ENCODE data around the gene ST3GAL4. TPM values are rescaled to one million over a fixed set of nuclear protein-coding genes. Genes with fewer than 3 reads are reported as not detected.
"Not testable (repeated sequence)": the region's sequence is repeated elsewhere in the genome, so short reads cannot be mapped to it uniquely, and the experiment has no call there.

The ST3GAL4 gene
- total RNA-seq, 1 experiment from 2014 or later: 22.3 TPM

DNA sequence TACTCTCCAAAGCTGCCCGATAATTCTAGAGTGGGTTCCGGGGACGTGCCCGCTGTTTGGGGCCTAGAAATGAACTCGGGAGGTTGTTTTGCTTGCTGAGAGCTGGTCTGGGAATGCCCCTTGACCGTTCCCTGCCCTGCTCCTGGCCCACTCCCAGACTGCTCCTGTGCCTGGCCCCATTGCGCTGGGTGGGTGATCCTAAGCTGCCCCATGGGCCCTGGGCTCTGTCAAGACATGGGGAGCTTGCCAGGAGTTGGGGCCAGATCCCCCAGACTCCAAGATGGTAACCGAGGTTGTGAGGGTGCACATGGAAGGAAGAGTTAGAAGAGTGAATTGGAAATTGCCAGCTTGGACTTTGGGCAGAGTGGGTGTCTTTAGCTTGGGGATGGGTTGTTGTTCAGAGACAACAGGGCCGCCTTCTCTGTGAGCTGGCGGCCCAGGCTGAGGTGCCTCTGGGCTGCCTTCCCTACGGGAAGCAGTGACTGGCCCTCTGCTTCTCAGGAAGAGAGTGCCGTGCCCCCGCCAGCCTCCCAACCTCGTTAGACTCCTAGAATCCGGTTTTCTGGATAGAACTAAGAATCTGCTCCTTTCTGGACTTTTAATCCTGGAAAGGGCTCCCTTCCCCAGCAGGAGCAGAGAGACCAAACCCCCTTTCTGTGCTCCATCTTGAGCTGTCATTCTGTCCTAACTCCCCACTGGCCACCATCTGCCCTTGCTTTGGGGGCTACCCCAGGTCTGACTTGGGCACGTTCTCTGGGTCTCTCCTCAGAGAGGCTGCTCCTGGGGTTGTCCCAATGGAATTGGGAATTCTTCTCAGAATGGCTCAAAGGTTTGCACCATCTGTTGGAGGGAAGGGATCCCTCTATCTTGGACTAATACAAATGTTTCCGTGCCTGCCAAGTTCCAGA lies 1.8 kb downstream of the ST3GAL4 start:
- peak overlapping the region; percentile 38; the same call in 1 of the 2 replicates for H3K27ac ChIP-seq
- H3K27me3 ChIP-seq (replicated peaks): no peaks in the 10 kb centered on the region
- H3K36me3 ChIP-seq: no peaks in the 10 kb centered on the region; the same call in 1 of the 2 replicates
- no peaks in the 10 kb centered on the region for H3K9me3 ChIP-seq (replicated peaks)
- no peak for DNase-seq (ENCODE audit: low read depth in 1 of 2, low spot score in 2 of 2)
- peak overlapping the region; percentile 57 for H3K4me3 ChIP-seq
- peaks cover 48% of the 10 kb centered on the region for H3K4me1 ChIP-seq (replicated peaks)

GRCh38 chr11:126357969-126358762 lies 2.7 kb downstream of the ST3GAL4 start:
- H3K9me3 ChIP-seq (replicated peaks): no peaks in the 10 kb centered on the region
- peaks cover 47% of the 10 kb centered on the region for H3K4me1 ChIP-seq (replicated peaks)
- H3K27ac ChIP-seq: no peak overlapping the region
- no peaks in the 10 kb centered on the region for H3K27me3 ChIP-seq (replicated peaks)
- DNase-seq (ENCODE audit: low read depth in 1 of 2, low spot score in 2 of 2): no peak
- H3K4me3 ChIP-seq: no peak overlapping the region
- H3K36me3 ChIP-seq: no peaks in the 10 kb centered on the region

DNA sequence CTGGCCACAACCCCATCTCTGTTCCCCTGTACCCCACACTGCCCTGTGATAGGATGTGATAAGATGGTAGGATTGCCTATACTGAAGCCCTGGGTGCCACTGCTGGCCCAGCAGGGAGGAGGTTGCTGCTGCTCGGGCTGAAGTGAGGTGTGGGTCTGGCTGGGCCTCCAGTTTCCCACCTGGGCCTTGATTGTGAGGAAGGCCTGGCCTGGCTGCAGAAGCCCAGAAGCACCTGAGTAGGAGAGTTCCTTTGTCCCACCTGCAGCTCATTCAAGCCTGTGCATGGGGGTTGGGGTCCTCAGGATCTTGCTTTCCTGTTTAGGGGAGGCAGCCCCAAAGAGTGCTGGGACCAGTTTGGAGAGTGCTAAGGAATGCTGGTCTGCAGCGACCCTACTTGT lies 3.3 kb downstream of the ST3GAL4 start:
- no peak overlapping the region for H3K4me3 ChIP-seq
- H3K4me1 ChIP-seq (replicated peaks): peaks cover 41% of the 10 kb centered on the region
- H3K9me3 ChIP-seq (replicated peaks): no peaks in the 10 kb centered on the region
- no peak for DNase-seq (ENCODE audit: low read depth in 1 of 2, low spot score in 2 of 2)
- no peaks in the 10 kb centered on the region for H3K36me3 ChIP-seq
- no peak overlapping the region for H3K27ac ChIP-seq
- H3K27me3 ChIP-seq (replicated peaks): no peaks in the 10 kb centered on the region

GRCh38 chr11:126359431-126360048 lies 4.1 kb downstream of the ST3GAL4 start:
- Histone ChIP-seq H3K27ac (no peak overlapping the region), H3K36me3 (no peaks in the 10 kb centered on the region), H3K4me3 (no peak overlapping the region), H3K4me1 (replicated peaks) (peaks cover 36% of the 10 kb centered on the region), H3K9me3 (replicated peaks) (no peaks in the 10 kb centered on the region), H3K27me3 (replicated peaks) (no peaks in the 10 kb centered on the region)
- DNase-seq (ENCODE audit: low read depth in 1 of 2, low spot score in 2 of 2): peak; percentile 39 to 72

GRCh38 chr11:126360049-126360446 lies 4.6 kb downstream of the ST3GAL4 start:
- Histone ChIP-seq H3K4me1 (replicated peaks) (peaks cover 33% of the 10 kb centered on the region), H3K36me3 (no peaks in the 10 kb centered on the region), H3K27me3 (replicated peaks) (no peaks in the 10 kb centered on the region), H3K27ac (no peak overlapping the region), H3K4me3 (no peak overlapping the region), H3K9me3 (replicated peaks) (no peaks in the 10 kb centered on the region)
- DNase-seq (ENCODE audit: low read depth in 1 of 2, low spot score in 2 of 2): no peak

- DNase-seq (ENCODE audit: low read depth in 1 of 2, low spot score in 2 of 2): no peak
- no peaks in the 10 kb centered on the region for H3K36me3 ChIP-seq
- H3K27me3 ChIP-seq (replicated peaks): no peaks in the 10 kb centered on the region
- H3K9me3 ChIP-seq (replicated peaks): no peaks in the 10 kb centered on the region
- H3K27ac ChIP-seq: no peak overlapping the region
- peaks cover 28% of the 10 kb centered on the region for H3K4me1 ChIP-seq (replicated peaks)
- H3K4me3 ChIP-seq: no peak overlapping the region
These were observed 5.9 kb downstream of the ST3GAL4 start for GRCh38 chr11:126361400-126361799.

- H3K4me1 ChIP-seq (replicated peaks): peaks cover 16% of the 10 kb centered on the region
- no peaks in the 10 kb centered on the region for H3K36me3 ChIP-seq
- no peak overlapping the region for H3K4me3 ChIP-seq
- no peak overlapping the region for H3K27ac ChIP-seq
- DNase-seq (ENCODE audit: low read depth in 1 of 2, low spot score in 2 of 2): no peak
- H3K27me3 ChIP-seq (replicated peaks): no peaks in the 10 kb centered on the region
- H3K9me3 ChIP-seq (replicated peaks): no peaks in the 10 kb centered on the region
These were observed 7.6 kb downstream of the ST3GAL4 start for GRCh38 chr11:126362879-126363655.

DNA sequence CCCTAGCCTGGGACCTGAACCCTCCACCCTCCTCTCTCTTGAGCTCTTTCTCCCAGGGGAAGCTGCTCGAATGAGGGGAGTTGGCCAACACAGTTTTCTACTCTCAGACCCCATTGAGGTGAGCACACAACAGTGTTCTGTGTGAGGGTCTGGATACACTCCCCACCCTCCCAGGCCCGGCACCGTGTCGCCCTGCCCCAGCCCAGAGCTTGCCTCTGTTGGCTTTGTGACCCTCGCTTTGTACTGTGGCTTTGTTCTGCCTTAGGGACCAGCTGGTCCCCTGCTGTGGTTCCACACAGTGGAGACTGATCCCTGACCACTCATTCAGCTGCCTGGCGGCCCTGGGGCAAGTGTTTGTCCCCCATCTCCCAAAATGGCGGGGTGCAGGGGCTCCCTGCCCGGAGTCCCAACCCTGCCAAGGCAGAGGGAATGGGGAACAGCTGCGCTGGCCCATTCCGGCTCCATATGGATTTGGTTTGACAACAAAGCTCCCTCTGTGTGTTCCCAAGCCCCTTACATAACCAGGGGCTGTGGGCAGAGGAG lies 8.3 kb downstream of the ST3GAL4 start:
- no peak overlapping the region for H3K4me3 ChIP-seq
- peaks cover 16% of the 10 kb centered on the region for H3K4me1 ChIP-seq (replicated peaks)
- no peaks in the 10 kb centered on the region for H3K27me3 ChIP-seq (replicated peaks)
- no peak overlapping the region for H3K27ac ChIP-seq
- no peaks in the 10 kb centered on the region for H3K36me3 ChIP-seq
- H3K9me3 ChIP-seq (replicated peaks): no peaks in the 10 kb centered on the region
- DNase-seq (ENCODE audit: low read depth in 1 of 2, low spot score in 2 of 2): no peak

GRCh38 chr11:126364735-126365134 lies 9.2 kb downstream of the ST3GAL4 start:
- not testable (repeated sequence) for DNase-seq (ENCODE audit: low read depth in 1 of 2, low spot score in 2 of 2); H3K4me3 ChIP-seq
- peaks cover 10% of the 10 kb centered on the region for H3K4me1 ChIP-seq (replicated peaks)

GRCh38 chr11:126365508-126365907 lies 10.0 kb downstream of the ST3GAL4 start:
- not testable (repeated sequence) for H3K36me3 ChIP-seq; H3K9me3 ChIP-seq (replicated peaks); H3K27me3 ChIP-seq (replicated peaks); DNase-seq (ENCODE audit: low read depth in 1 of 2, low spot score in 2 of 2); H3K4me1 ChIP-seq (replicated peaks); H3K27ac ChIP-seq; H3K4me3 ChIP-seq

More at GRCh38 chr11:126364735-126365134, 9.2 kb downstream of the ST3GAL4 start:
- not testable (repeated sequence) for H3K9me3 ChIP-seq (replicated peaks); H3K27ac ChIP-seq; H3K27me3 ChIP-seq (replicated peaks); H3K36me3 ChIP-seq

DNA sequence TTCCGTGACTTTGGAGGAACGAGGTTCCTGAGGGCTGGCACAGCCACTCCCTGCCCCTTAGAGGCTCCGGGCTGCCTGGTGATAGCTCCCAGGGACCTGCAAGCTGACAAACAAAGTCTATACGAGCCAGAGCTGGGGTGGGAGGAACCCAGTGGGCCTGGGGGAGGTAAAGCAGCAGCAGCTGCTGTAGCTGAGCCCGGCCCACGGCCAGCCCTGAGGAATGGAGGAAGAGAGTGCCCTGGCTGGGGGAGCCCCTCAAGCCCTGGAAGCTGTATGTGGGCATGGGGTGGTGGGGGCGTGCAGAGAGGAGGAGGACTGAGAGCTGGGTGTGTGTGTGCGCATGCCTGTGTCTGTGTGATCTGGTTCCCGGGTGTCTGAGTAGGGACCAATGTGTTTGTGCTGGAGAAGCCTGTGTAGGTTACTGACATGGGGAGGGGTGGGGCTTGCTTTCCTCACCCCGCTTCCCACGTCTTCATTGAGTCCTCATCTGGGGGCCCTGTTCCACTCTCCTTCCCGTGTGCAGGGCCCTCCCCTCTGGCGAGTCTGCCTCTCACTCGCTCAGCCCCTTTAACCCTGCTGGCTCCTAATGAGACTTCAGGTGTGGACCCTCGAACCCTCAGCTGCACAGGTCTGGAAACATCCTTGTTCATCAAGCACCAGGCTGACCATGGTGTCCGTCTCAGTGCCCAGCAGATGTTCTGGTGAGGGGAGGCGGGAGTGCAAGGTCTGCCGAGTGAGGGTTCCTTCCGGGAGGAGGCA lies 10.8 kb downstream of the ST3GAL4 start:
- Histone ChIP-seq H3K27me3 (replicated peaks) (no peaks in the 10 kb centered on the region), H3K4me1 (replicated peaks) (no peaks in the 10 kb centered on the region), H3K27ac (no peak overlapping the region), H3K4me3 (no peak overlapping the region), H3K36me3 (no peaks in the 10 kb centered on the region), H3K9me3 (replicated peaks) (no peaks in the 10 kb centered on the region)
- no peak for DNase-seq (ENCODE audit: low read depth in 1 of 2, low spot score in 2 of 2)

GRCh38 chr11:126366823-126367654 lies 11.6 kb downstream of the ST3GAL4 start:
- not testable (repeated sequence) for H3K27me3 ChIP-seq (replicated peaks); H3K4me3 ChIP-seq; H3K4me1 ChIP-seq (replicated peaks); DNase-seq (ENCODE audit: low read depth in 1 of 2, low spot score in 2 of 2); H3K36me3 ChIP-seq; H3K27ac ChIP-seq; H3K9me3 ChIP-seq (replicated peaks)

Measured in SJSA1 (cell line).